ENCODE results near the gene CAMTA1.

GRCh38 chr1:6967431-6968111 lies 182.3 kb downstream of the CAMTA1 start:
- TF ChIP-seq, protein P1, sequence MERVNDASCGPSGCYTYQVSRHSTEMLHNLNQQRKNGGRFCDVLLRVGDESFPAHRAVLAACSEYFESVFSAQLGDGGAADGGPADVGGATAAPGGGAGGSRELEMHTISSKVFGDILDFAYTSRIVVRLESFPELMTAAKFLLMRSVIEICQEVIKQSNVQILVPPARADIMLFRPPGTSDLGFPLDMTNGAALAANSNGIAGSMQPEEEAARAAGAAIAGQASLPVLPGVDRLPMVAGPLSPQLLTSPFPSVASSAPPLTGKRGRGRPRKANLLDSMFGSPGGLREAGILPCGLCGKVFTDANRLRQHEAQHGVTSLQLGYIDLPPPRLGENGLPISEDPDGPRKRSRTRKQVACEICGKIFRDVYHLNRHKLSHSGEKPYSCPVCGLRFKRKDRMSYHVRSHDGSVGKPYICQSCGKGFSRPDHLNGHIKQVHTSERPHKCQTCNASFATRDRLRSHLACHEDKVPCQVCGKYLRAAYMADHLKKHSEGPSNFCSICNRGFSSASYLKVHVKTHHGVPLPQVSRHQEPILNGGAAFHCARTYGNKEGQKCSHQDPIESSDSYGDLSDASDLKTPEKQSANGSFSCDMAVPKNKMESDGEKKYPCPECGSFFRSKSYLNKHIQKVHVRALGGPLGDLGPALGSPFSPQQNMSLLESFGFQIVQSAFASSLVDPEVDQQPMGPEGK (CRISPR knock-in tag; IDR thresholded peaks at IDR 0.05; ENCODE audit: borderline replicate concordance): no peak
- TF ChIP-seq, protein P2, sequence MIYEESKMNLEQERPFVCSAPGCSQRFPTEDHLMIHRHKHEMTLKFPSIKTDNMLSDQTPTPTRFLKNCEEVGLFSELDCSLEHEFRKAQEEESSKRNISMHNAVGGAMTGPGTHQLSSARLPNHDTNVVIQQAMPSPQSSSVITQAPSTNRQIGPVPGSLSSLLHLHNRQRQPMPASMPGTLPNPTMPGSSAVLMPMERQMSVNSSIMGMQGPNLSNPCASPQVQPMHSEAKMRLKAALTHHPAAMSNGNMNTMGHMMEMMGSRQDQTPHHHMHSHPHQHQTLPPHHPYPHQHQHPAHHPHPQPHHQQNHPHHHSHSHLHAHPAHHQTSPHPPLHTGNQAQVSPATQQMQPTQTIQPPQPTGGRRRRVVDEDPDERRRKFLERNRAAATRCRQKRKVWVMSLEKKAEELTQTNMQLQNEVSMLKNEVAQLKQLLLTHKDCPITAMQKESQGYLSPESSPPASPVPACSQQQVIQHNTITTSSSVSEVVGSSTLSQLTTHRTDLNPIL (CRISPR knock-in tag; IDR thresholded peaks at IDR 0.05; ENCODE audit: low read depth): no peak
- TF ChIP-seq ZNF8 (CRISPR knock-in tag; IDR thresholded peaks at IDR 0.05): no peak
- no peak for TF ChIP-seq GLIS3 (CRISPR knock-in tag; IDR thresholded peaks at IDR 0.05)
- no peak for TF ChIP-seq ZFP3 (CRISPR knock-in tag; IDR thresholded peaks at IDR 0.05)
- TF ChIP-seq PPARA (CRISPR knock-in tag; IDR thresholded peaks at IDR 0.05; ENCODE audit: borderline replicate concordance): no peak
- TF ChIP-seq ZFP30 (CRISPR knock-in tag; IDR thresholded peaks at IDR 0.05): no peak
- TF ChIP-seq RARB (CRISPR knock-in tag; IDR thresholded peaks at IDR 0.05): no peak
- no peak for TF ChIP-seq ARNTL (CRISPR knock-in tag; IDR thresholded peaks at IDR 0.05; ENCODE audit: borderline replicate concordance, low read depth)
- TF ChIP-seq CSDC2 (CRISPR knock-in tag; IDR thresholded peaks at IDR 0.05): no peak
